DND-41 (cell line): ENCODE data around the gene GTPBP6.

Source experiments
- CTCF ChIP-seq: IDR thresholded peaks from 2 replicates; pipeline ENCODE4 v1.5.1; 2012; ENCODE audit warnings: borderline replicate concordance, low read length, moderate library complexity, mild to moderate bottlenecking; ENCODE audit not compliant: poor library complexity, severe bottlenecking; ENCODE audit errors: extremely low read depth
- EZH2 ChIP-seq: IDR thresholded peaks from 3 replicates; pipeline ENCODE4 v1.6.1; 2012; ENCODE audit warnings: borderline replicate concordance, low read depth, mild to moderate bottlenecking, moderate library complexity, low read length, inconsistent platforms; ENCODE audit not compliant: severe bottlenecking

- no peak for TF ChIP-seq CTCF
- no peak for TF ChIP-seq EZH2
Observed at GRCh38 chrX:258291-259040, 60.1 kb downstream of the GTPBP6 start.
